ENCODE measurements around the gene LRCH3. TPM values are rescaled to one million over a fixed set of nuclear protein-coding genes. Genes with fewer than 3 reads are reported as not detected.

LRCH3 gene
- total RNA-seq, 4 donors from 2014 or later = 19.2 to 69.3 (median 28.3) TPM

GRCh38 chr3:197809356-197810020 lies 18.4 kb downstream of the LRCH3 start:
- Histone ChIP-seq H3K4me1 (peaks cover 34% of the 10 kb centered on the region), H3K27ac (peak overlapping the region; percentile 40), H3K4me3 (no peak overlapping the region), H3K9me3 (no peaks in the 10 kb centered on the region), H3K36me3 (no peaks in the 10 kb centered on the region), H3K27me3 (no peaks in the 10 kb centered on the region)
- no peak for DNase-seq (ENCODE audit: low spot score in 2 of 2)
- 40% methylated on average over 2 of the region's 2 CpGs for WGBS
- TF ChIP-seq EP300 (IDR thresholded peaks at IDR 0.05) = no peak
- no peak for TF ChIP-seq POLR2AphosphoS5 (IDR thresholded peaks at IDR 0.05)
- TF ChIP-seq, protein P1, sequence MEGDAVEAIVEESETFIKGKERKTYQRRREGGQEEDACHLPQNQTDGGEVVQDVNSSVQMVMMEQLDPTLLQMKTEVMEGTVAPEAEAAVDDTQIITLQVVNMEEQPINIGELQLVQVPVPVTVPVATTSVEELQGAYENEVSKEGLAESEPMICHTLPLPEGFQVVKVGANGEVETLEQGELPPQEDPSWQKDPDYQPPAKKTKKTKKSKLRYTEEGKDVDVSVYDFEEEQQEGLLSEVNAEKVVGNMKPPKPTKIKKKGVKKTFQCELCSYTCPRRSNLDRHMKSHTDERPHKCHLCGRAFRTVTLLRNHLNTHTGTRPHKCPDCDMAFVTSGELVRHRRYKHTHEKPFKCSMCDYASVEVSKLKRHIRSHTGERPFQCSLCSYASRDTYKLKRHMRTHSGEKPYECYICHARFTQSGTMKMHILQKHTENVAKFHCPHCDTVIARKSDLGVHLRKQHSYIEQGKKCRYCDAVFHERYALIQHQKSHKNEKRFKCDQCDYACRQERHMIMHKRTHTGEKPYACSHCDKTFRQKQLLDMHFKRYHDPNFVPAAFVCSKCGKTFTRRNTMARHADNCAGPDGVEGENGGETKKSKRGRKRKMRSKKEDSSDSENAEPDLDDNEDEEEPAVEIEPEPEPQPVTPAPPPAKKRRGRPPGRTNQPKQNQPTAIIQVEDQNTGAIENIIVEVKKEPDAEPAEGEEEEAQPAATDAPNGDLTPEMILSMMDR (IDR thresholded peaks at IDR 0.05) = no peak
- no peak for TF ChIP-seq POLR2A (IDR thresholded peaks at IDR 0.05)

- H3K9me3 ChIP-seq = no peaks in the 10 kb centered on the region
- no peak overlapping the region for H3K4me3 ChIP-seq
- DNase-seq (ENCODE audit: low spot score in 2 of 2) = no peak
- H3K27ac ChIP-seq = no peak overlapping the region
- WGBS = 83% methylated on average over 6 of the region's 6 CpGs
- H3K27me3 ChIP-seq = no peaks in the 10 kb centered on the region
- no peaks in the 10 kb centered on the region for H3K36me3 ChIP-seq
- peaks cover 34% of the 10 kb centered on the region for H3K4me1 ChIP-seq
- TF ChIP-seq POLR2AphosphoS5 (IDR thresholded peaks at IDR 0.05) = no peak
- TF ChIP-seq, protein P1 (IDR thresholded peaks at IDR 0.05) = no peak
- TF ChIP-seq EP300 (IDR thresholded peaks at IDR 0.05) = no peak
- TF ChIP-seq POLR2A (IDR thresholded peaks at IDR 0.05) = no peak
These were observed 19.8 kb downstream of the LRCH3 start for GRCh38 chr3:197810901-197811300.

- Histone ChIP-seq H3K36me3 (peaks cover 3% of the 10 kb centered on the region), H3K27me3 (no peaks in the 10 kb centered on the region), H3K9me3 (no peaks in the 10 kb centered on the region), H3K4me3 (no peak overlapping the region), H3K27ac (peak overlapping the region; percentile 53), H3K4me1 (peaks cover 34% of the 10 kb centered on the region)
- peak in 1 of 2 donors; percentile 82 for DNase-seq (ENCODE audit: low spot score in 2 of 2)
- WGBS = 59% methylated on average over 3 of the region's 3 CpGs
- TF ChIP-seq POLR2A (IDR thresholded peaks at IDR 0.05) = no peak
- peak in 1 of 3 donors; percentile 42 for TF ChIP-seq POLR2AphosphoS5 (IDR thresholded peaks at IDR 0.05)
These were observed 20.3 kb downstream of the LRCH3 start for GRCh38 chr3:197811343-197811742.

GRCh38 chr3:197814372-197814771 lies 23.3 kb downstream of the LRCH3 start:
- peaks cover 8% of the 10 kb centered on the region for H3K36me3 ChIP-seq
- H3K9me3 ChIP-seq = no peaks in the 10 kb centered on the region
- TF ChIP-seq, protein P1 (IDR thresholded peaks at IDR 0.05) = no peak
- TF ChIP-seq EP300 (IDR thresholded peaks at IDR 0.05) (no peak), POLR2AphosphoS5 (IDR thresholded peaks at IDR 0.05) (no peak)
- no peak overlapping the region for H3K4me3 ChIP-seq
- 90% methylated on average over 4 of the region's 4 CpGs for WGBS
- peaks cover 18% of the 10 kb centered on the region for H3K4me1 ChIP-seq
- no peaks in the 10 kb centered on the region for H3K27me3 ChIP-seq
- no peak for DNase-seq (ENCODE audit: low spot score in 2 of 2)
- H3K27ac ChIP-seq = no peak overlapping the region

DNA sequence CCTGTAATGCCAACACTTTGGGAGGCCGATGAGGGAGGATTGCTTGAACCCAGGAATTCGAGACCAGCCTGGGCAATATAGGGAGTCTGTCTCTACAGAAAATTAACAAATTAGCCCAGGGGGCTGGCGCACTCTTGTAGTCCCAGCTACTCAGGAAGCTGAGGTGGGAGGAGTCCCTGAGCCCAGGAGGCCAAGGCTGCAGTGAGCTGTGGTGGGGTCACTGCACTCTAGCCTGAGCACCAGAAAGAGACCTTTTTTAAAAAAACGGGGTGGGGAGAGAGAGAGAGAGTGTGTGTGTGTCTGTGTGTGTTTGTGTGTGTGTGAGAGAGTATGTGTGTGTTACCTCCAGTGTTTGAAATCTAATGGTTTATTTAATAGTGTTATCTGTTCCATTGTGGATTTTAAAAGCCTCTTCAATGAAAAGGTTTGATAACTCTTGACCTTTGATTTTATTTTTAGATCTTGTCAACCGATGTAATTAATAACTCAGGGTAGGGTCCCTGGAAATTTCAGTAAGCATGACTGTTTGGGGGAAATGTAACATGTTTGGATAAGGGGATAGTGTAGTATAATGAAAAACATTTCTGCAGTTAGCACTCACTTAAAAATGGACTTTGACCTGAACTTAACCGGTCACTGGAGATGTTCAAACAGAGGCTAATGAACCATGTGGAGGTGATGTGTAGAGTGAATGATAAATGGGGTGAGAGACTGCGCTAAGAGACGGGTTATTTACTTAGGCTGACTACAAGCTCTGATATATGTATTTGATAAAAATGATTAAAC lies 29.7 kb downstream of the LRCH3 start:
- H3K4me1 ChIP-seq = no peaks in the 10 kb centered on the region
- H3K9me3 ChIP-seq = no peaks in the 10 kb centered on the region
- 86% methylated on average over 8 of the region's 8 CpGs for WGBS
- H3K36me3 ChIP-seq = peaks cover 27% of the 10 kb centered on the region
- no peak overlapping the region for H3K27ac ChIP-seq
- DNase-seq (ENCODE audit: low spot score in 2 of 2) = no peak
- TF ChIP-seq POLR2AphosphoS5 (IDR thresholded peaks at IDR 0.05) (no peak), POLR2A (IDR thresholded peaks at IDR 0.05) (no peak), EP300 (IDR thresholded peaks at IDR 0.05) (no peak)
- TF ChIP-seq, protein P1 (IDR thresholded peaks at IDR 0.05) = no peak
- no peaks in the 10 kb centered on the region for H3K27me3 ChIP-seq
- no peak overlapping the region for H3K4me3 ChIP-seq
